H1 (cell line): ENCODE results near the gene HTATIP2. TPM values are rescaled to one million over a fixed set of nuclear protein-coding genes. Genes with fewer than 3 reads are reported as not detected.

Experiments
- CREB1 ChIP-seq: IDR thresholded peaks from 2 replicates; pipeline ENCODE4 v1.6.1; 2012; ENCODE audit warnings: inconsistent platforms
- EGR1 ChIP-seq: IDR thresholded peaks from 2 replicates; pipeline ENCODE4 v1.6.1; 2011; ENCODE audit warnings: low read depth, low read length, borderline replicate concordance
- EZH2 ChIP-seq: fragments of 200-600 bp; sonication (generic); IDR thresholded peaks from 2 replicates; pipeline ENCODE4 v1.7.1; 2012; ENCODE audit warnings: low read depth, mild to moderate bottlenecking, moderate library complexity, low read length, inconsistent platforms; ENCODE audit not compliant: severe bottlenecking
- FOSL1 ChIP-seq: IDR thresholded peaks from 2 replicates; pipeline ENCODE4 v1.6.1; 2011; ENCODE audit warnings: mild to moderate bottlenecking, low read depth, low read length, moderate library complexity; ENCODE audit not compliant: insufficient read depth
- GTF2F1 ChIP-seq: IDR thresholded peaks from 2 replicates; pipeline ENCODE4 v1.6.1; 2012; ENCODE audit warnings: low read depth, low read length, improper control_type of control experiment, borderline replicate concordance
- HDAC2 ChIP-seq, 2 experiments: fragments of 300-600 bp in 1 of 2; sonication (generic) in 1 of 2; IDR thresholded peaks; 2 replicates each; pipeline ENCODE4 v1.6.1; 2011 to 2012; ENCODE audit warnings: low read depth in 2 of 2, low read length in 2 of 2, mild to moderate bottlenecking in 2 of 2, moderate library complexity in 2 of 2, borderline replicate concordance in 1 of 2, inconsistent platforms in 1 of 2
- POLR2AphosphoS5 ChIP-seq: IDR thresholded peaks from 2 replicates; pipeline ENCODE4 v1.6.1; 2011; ENCODE audit warnings: low read depth, low read length
- RBBP5 ChIP-seq: IDR thresholded peaks from 2 replicates; pipeline ENCODE4 v1.7.1; 2012; ENCODE audit warnings: low read depth, mild to moderate bottlenecking, inconsistent platforms, low read length, moderate library complexity, borderline replicate concordance
- SUZ12 ChIP-seq: fragments of 200-600 bp; sonication (generic); IDR thresholded peaks from 2 replicates; pipeline ENCODE4 v1.6.1; 2012; ENCODE audit warnings: mild to moderate bottlenecking, inconsistent platforms, low read length, moderate library complexity, mixed read lengths
- polyA plus RNA-seq, 7 experiments: library from polyadenylated mRNA; depleted of rRNA in 3 of 7; stranded (reverse) in 5 of 7; unstranded in 2 of 7; fragments of >200 nt in 5 of 7; fragments of 200-250 nt in 2 of 7; gene quantifications; 1 replicate in 5 of 7; 2 replicates in 1 of 7; 4 replicates in 1 of 7; pipeline versions ENCODE4 v1.2.1 to v1.2.3, GENCODE V29; 2011 to 2013; ENCODE audit warnings: missing spikeins in 2 of 7, mixed read lengths in 2 of 7
- total RNA-seq: library from RNA; stranded (reverse); fragmentation: NEBNext Ultra II Directional; extraction: Animal tissue kit (Norgen Biotek cat#: 25700); gene quantifications from 2 replicates; pipeline ENCODE4 v1.2.1, GENCODE V29; 2021
- TF ChIP-seq, protein P1 (sequence below): fragments of 300-600 bp; sonication (generic); IDR thresholded peaks from 2 replicates; pipeline ENCODE4 v1.7.1; 2012; ENCODE audit warnings: low read length, moderate library complexity, mild to moderate bottlenecking, inconsistent platforms; ENCODE audit not compliant: insufficient replicate concordance

Gene HTATIP2
- total and polyA plus RNA-seq, 2 of the 8 experiments (the other 6 are each of a cell fraction or from before 2014, with no cell fraction given), result 22.6 to 33.1 TPM

DNA sequence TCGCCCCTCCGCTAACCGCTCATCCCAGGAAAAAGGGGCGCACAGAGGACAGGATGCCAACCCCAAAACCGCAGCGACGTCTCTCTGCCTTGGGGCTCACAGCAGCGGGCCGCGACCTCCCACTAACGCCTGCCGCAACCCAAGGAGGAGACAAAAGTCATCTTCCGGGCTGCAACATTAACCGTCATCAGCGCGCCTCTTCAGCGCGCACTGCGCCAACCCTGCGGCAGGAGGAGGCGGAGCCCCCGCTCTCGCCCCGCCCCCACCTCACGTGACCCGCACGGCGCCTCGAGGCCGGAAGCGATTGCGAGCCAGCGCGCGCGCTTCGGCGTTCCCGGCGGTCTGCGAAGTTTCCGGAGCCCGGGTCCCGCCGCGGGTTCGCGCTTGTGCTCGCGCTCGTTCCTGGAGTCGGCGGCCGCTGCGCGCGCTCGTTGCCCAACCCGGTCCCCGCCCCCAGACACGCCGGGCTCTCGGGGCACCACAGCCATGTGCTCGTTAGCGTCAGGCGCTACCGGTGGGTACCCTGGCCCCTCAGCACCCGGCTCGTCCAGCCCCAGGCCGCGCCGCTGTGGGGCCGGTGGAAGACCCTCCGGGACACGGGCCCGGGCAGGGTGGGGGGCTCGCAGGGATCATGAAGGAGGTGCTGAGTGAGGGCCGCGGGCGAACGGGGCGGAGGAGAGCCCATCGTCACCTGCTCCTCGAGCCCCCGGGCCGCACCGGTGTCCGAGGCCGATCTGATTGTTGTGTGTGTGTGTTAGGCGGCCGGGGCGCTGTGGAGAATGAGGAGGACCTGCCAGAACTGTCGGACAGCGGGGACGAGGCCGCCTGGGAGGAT lies 24.0 kb downstream of the HTATIP2 start, which contains the start of gene PRMT3 (continued):
- TF ChIP-seq FOSL1 (peak; percentile 68; the same call in 1 of the 2 replicates), CREB1 (peak; percentile 98), EGR1 (no peak), EZH2 (no peak), SUZ12 (no peak), RBBP5 (peak; percentile 97), POLR2AphosphoS5 (peak; percentile 94), GTF2F1 (no peak), HDAC2 (IDR thresholded peaks at IDR 0.05; ENCODE audit: borderline replicate concordance in 1 of 2, low read depth in 2 of 2, low read length in 2 of 2) (no peak)
- TF ChIP-seq, protein P1, sequence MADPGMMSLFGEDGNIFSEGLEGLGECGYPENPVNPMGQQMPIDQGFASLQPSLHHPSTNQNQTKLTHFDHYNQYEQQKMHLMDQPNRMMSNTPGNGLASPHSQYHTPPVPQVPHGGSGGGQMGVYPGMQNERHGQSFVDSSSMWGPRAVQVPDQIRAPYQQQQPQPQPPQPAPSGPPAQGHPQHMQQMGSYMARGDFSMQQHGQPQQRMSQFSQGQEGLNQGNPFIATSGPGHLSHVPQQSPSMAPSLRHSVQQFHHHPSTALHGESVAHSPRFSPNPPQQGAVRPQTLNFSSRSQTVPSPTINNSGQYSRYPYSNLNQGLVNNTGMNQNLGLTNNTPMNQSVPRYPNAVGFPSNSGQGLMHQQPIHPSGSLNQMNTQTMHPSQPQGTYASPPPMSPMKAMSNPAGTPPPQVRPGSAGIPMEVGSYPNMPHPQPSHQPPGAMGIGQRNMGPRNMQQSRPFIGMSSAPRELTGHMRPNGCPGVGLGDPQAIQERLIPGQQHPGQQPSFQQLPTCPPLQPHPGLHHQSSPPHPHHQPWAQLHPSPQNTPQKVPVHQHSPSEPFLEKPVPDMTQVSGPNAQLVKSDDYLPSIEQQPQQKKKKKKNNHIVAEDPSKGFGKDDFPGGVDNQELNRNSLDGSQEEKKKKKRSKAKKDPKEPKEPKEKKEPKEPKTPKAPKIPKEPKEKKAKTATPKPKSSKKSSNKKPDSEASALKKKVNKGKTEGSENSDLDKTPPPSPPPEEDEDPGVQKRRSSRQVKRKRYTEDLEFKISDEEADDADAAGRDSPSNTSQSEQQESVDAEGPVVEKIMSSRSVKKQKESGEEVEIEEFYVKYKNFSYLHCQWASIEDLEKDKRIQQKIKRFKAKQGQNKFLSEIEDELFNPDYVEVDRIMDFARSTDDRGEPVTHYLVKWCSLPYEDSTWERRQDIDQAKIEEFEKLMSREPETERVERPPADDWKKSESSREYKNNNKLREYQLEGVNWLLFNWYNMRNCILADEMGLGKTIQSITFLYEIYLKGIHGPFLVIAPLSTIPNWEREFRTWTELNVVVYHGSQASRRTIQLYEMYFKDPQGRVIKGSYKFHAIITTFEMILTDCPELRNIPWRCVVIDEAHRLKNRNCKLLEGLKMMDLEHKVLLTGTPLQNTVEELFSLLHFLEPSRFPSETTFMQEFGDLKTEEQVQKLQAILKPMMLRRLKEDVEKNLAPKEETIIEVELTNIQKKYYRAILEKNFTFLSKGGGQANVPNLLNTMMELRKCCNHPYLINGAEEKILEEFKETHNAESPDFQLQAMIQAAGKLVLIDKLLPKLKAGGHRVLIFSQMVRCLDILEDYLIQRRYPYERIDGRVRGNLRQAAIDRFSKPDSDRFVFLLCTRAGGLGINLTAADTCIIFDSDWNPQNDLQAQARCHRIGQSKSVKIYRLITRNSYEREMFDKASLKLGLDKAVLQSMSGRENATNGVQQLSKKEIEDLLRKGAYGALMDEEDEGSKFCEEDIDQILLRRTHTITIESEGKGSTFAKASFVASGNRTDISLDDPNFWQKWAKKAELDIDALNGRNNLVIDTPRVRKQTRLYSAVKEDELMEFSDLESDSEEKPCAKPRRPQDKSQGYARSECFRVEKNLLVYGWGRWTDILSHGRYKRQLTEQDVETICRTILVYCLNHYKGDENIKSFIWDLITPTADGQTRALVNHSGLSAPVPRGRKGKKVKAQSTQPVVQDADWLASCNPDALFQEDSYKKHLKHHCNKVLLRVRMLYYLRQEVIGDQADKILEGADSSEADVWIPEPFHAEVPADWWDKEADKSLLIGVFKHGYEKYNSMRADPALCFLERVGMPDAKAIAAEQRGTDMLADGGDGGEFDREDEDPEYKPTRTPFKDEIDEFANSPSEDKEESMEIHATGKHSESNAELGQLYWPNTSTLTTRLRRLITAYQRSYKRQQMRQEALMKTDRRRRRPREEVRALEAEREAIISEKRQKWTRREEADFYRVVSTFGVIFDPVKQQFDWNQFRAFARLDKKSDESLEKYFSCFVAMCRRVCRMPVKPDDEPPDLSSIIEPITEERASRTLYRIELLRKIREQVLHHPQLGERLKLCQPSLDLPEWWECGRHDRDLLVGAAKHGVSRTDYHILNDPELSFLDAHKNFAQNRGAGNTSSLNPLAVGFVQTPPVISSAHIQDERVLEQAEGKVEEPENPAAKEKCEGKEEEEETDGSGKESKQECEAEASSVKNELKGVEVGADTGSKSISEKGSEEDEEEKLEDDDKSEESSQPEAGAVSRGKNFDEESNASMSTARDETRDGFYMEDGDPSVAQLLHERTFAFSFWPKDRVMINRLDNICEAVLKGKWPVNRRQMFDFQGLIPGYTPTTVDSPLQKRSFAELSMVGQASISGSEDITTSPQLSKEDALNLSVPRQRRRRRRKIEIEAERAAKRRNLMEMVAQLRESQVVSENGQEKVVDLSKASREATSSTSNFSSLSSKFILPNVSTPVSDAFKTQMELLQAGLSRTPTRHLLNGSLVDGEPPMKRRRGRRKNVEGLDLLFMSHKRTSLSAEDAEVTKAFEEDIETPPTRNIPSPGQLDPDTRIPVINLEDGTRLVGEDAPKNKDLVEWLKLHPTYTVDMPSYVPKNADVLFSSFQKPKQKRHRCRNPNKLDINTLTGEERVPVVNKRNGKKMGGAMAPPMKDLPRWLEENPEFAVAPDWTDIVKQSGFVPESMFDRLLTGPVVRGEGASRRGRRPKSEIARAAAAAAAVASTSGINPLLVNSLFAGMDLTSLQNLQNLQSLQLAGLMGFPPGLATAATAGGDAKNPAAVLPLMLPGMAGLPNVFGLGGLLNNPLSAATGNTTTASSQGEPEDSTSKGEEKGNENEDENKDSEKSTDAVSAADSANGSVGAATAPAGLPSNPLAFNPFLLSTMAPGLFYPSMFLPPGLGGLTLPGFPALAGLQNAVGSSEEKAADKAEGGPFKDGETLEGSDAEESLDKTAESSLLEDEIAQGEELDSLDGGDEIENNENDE, result no peak
